Erythroblast (primary cell): ENCODE measurements around the gene DCP1A.

Experiments
- GATA1 ChIP-seq: IDR thresholded peaks from 2 replicates; pipeline ENCODE4 v1.6.1; 2011; ENCODE audit warnings: low read depth, mild to moderate bottlenecking, control low read depth, low read length, moderate library complexity
- POLR2A ChIP-seq: IDR thresholded peaks from 2 replicates; pipeline ENCODE4 v1.6.1; 2011; ENCODE audit warnings: mild to moderate bottlenecking, low read length

DNA sequence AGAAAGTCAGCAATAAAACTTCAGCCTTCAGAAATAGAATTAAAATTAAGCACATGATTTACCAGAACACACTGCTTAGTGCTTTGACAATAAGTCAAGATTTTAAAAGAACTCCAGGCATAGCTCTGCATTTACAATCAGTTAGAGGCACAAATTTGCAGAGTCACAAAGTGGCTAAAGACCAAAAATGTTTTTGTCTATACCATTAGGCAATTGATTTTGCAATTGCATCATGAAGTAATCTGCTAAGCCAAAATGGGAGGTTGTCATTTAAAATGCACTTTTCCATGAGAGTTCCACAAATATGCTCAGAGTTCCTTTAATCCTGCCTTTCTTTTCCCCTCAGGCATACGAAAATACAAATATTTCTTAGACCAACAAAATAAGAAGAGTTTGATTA lies 10.1 kb upstream of the DCP1A start:
- no peak for TF ChIP-seq POLR2A
- TF ChIP-seq GATA1: no peak
